GM19463 (cell line): ENCODE measurements around the gene TMEM217.
A peak's percentile ranks its signal among the peaks of the same experiment; 100 is the strongest.

Source experiments
- ATAC-seq: cut with Tn5 transposase; IDR thresholded peaks from one replicate; pipeline ENCODE4 v1.9.1; 2021; ENCODE audit warnings: mild to moderate bottlenecking, moderate library complexity; ENCODE audit not compliant: unreplicated experiment

The TMEM217 gene

DNA sequence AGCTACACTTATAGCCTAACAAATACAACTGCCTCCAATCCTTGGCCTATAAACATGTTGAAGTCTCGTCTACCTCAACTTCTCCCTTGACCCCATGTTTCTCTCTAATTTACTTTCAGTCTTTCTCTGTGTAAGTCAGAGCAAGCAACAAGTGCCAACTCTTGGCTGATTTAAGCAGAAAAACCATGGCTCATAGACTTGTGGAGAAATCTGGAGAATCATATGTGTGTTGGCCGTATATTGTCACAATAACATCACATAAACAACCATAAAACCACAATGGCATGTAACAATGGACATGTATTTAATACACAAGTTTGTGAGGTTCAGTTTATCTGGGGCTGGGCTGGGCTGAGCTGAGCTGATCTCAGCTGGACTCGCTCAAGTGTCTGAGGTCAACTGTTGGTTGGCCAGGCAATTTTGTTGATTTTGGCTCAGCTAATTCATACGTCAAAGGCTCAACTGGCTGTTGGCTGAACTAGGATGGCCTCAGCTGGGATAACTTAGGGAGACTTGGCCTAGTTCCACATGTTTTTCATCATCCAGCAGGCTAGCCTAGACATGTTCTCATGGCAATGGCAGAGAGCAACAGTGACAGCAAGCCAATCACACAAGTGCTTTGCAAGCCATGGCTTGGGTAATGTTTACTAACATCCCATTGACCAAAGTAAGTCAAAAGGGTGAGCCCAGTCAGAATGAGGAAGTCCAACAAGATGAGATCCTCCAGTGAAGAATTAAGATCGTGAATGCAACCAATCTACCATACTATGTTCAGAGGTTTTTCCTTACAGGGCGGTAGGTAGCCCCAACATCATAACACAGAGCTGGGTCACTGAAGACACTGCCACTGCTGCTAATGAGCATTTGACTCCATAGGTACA is 13.3 kb downstream of the TMEM217 start:
- ATAC-seq: no peak

DNA sequence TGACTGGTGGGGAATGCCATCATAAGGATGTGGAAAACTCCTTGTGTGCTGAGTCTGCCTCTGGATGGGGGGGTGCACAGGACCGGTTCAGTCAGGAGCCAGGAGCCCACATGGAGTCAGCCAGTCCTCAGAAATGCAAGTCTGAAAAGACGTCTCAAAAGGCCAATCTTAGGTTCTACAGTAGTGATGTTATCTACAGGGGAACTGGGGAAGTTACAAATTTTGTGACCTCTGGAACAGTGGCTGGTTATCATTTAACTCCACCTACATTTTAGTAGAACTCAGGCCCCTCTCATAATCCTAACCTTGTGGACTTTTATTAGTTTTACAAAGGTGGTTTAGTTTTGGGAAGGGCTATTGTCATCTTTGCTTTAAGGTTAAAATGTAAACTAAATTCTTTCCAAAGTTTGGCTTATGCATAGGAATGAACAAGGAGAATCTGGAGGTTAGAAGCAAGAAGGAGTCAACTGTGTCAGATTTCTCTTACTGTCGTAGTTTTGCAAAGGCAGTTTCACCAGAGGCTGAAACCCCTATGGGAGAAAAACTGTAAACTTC is 14.1 kb downstream of the TMEM217 start:
- no peak for ATAC-seq

DNA sequence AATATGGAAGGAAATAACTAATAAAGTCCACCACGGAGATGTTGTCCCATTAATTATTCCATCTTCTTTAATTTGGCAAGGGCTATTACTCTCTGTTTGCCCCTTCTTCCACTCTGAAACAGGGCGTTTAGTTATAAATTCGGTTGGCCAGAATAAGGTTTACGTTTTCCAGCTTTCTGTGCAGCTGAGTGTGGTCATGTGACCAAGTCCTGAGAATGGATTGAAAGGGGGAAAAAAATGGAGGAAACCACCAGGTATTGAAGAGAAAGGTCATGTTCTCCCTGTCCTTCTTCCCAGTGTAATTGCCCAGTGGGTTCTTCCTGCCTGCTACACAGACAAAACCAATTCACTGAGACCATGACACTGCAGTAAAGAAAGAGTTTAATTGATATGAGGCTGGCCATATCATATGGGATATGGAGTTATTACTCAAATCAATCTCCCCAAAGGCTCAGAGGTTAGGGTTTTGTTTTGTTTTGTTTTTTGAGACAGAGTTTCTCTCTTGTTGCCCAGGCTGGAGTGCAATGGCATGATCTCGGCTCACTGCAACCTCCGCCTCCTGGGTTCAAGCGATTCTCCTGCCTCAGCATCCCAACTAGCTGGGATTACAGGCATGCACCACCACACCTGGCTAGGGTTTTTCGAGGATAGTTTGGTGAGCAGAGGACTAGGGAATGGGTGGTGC is 14.7 kb downstream of the TMEM217 start:
- no peak for ATAC-seq

DNA sequence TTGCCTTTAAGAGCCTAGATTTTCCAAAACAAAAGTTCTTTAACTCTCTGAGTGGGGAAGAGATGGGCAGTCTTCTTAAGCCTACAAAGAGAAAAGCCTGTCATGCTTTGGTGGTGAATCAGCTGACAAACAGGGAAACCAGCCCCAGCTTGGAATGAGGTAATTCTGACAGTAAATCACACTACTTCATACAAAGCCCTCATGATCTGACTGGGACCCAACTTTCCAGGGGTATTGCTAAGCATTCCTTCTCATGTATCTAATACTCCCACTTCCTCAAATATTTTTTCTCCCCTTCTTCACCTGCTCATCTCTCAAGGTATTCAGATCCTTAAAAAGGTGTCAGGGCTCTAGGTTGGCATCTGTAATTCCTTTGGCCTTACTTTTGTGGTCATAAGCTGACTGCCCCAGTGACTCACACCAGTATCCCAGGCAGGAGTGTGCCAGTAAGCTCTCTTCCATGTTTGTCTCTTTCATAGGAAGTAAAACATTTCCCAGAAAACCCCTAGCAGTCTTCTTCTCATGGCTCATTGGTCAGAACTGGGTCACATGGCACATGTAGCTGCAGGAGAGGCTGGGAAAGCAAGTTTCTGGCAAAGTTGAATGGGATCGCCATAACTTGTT is 15.4 kb downstream of the TMEM217 start:
- ATAC-seq: no peak

DNA sequence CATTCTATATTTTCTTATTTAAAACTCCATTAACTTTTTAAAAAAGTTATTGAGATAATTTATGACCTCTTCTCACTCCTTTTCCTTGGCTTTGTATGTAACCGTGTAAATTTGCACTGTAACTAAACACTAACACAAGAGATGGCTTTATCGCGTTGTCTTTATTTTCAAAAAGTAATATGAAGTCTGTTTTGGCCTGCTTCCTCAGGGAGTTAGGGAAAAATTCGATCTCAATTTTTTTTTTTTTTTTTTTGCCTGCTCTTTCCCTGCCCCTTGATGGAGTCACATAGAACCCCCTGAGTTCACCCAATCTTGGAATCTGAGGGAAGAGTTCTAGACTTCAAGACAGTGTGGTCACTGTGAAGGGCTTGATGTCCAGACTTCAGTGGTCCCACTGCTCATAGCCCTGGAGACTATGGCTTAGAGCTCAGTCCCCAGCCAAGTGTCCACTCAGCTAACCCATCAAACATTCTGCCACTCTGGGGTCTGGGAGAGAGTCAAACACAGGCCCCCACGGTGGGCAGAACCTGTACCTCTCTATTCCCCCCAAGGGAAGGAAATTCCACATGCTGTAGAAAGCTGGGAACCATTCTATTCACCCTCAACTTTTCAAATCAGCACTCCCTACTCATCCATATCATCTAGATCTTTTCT is 16.0 kb downstream of the TMEM217 start:
- no peak for ATAC-seq

DNA sequence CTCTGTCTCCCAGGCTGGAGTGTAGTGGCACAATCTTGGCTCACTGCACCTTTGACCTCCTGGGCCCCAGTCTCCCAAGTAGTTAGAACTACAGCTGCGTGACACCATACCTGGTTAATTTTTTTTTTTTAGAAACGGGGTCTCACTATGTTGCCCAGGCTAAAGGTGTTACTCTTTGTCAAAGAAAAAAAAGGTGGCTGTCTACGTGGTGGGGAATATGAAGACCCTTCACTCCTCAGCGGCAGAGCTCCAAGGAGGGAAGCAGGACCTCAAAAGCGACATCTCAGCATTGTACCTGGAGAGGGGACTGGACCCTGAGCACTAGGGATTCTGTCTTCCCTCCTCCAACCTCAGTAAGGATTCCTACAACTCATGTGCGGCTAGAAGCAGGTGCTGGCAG is 16.8 kb downstream of the TMEM217 start:
- no peak for ATAC-seq

DNA sequence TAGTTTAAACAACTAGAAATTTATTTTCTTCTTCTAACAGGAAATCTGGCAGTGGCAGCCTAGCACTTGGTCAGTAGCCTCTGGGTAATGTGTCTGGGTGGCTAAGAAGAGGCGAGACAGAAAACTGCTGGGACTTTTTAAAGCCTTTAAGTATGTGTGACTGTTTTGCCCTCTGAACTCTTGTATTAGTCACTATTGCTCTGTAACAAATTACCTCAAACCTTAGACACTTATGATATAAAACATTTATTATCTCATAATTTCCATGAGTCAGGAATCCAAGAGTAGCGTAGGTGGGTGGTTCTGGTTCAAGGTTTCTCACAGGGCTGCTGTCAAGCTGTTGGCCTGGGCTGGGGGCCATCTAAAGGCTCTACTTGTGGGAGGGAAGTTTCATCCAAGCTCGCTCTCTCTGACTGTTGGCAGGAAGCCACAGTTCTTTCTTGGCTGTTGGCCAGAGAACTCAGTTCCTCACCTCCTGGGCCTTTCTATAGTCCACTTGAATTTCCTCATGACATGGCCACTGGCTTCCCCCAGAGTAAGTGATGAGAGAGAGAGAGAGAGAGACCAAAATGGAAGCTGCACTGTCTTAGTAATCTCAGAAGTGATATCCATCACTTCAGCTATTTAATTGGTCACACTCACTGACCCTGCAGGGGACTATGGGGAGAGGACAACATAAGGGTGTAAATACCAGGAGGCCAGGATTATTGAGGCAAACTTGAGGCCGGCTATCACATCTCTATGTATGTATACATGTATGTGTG is 17.8 kb downstream of the TMEM217 start:
- peak; percentile 69 for ATAC-seq

DNA sequence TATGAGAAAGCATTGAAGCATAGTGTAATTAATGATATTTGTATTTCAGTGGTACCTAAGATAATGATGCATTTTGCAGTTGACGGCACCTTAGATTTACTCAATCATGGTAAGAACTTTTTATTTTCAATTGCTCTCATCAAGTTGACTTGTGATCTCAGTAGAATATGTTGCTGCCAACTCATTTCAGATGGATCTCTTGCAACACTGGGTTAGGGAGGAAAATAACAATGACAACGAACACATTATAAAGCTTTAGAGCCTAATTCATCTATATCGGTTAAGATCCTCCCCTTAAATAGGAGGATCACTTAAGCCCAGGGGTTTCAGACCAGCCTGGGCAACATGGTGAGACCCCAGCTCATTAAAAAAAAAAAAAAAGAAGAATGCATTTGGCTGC is 18.4 kb downstream of the TMEM217 start:
- no peak for ATAC-seq

DNA sequence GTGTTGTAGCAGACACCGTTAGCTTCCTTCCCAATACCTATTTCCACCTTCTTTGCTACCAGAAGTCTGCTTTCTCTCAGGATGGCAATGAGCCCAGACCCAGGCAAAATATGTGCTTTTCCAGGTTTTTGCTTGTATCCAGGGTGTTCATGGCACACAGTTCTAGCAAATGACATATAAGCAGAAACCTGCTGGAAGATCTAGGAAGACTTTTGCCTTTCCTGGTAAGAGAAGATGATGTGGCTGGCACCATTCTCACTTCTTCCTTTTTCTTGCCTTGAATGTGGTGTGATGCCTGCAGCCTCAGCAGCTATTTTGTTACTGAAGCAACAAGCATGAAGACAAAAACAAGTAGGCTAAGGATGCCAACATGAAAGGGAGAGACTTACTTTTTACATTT is 19.6 kb downstream of the TMEM217 start:
- ATAC-seq: no peak

DNA sequence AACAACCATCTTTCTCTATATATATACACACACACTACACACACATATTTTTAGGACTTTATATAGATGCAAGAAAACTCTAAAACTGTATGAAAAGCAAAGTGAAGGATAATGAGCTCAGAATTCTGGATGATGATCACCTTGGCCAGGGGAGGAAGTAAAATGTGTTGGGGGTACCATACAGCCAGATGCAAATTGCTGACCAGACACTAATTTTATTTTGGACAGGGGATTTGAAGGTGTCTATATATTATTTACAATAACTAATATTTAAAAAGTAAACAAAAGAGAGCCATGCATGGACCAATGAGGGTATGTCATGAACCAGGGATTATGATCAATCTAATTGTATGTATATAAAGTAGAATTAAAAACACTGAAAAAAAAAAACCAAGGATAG is 20.2 kb downstream of the TMEM217 start:
- no peak for ATAC-seq

DNA sequence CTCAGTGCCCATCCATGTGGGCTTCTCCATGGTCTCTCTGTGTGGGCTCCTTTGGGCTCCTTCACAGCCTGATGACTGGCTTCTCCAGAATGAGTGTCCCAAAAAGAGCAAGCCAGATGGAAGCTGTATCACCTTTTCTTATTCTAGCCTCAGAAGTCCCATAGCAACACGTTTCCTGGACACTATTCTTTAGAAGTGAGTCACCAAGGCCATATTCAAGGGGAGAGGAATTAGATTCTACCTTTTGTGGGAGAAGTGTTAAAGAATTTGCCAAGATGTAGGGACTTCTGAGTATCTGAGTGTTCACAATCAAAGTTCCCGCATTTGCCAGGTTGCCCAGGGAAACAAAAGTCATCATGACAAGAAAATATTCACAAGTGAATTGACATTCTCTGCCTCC is 21.0 kb downstream of the TMEM217 start:
- no peak for ATAC-seq

DNA sequence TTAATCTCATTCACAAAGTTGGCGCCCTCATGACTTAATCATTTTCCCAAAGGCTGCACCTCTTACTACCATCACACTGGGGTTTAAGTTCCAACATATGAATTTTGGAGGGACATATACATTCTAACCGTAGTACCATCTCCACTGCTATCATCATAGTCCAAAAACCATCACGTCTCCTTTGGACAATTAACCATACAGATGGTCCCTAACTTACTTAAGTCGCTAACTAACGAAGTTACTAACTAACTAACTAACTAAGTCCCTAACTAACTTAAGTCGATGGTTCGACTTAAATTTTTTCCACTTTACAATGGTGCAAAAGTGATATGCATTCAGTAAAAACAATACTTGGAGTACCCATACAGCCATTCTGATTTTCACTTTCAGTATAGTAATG is 24.4 kb downstream of the TMEM217 start:
- no peak for ATAC-seq

DNA sequence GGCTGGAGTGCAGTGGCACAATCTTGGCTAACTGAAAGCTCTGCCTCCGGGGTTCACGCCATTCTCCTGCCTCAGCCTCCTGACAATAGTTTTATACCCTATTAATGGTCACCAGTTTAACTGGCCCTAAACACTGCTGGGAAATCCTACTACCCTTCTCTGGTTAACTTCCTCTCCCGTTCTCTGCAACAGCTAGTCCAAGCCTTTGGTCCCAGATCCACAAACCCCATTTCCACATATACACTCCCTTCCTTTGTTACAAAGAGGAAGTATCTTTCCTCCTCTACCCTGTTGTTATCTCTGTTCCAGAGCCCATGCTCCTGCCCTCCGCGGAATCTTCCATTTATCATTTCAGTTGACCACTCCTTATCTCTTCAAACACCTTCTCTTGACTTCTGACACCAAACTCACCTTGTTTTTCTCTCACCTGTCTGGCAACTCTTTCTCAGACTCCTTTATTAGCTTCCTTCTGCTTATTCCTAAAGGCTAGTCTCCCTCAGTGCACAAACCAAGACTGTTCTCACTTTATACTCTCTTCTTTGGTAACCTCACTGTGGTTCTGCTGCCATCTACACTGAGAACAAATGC is 25.4 kb downstream of the TMEM217 start:
- ATAC-seq: no peak

DNA sequence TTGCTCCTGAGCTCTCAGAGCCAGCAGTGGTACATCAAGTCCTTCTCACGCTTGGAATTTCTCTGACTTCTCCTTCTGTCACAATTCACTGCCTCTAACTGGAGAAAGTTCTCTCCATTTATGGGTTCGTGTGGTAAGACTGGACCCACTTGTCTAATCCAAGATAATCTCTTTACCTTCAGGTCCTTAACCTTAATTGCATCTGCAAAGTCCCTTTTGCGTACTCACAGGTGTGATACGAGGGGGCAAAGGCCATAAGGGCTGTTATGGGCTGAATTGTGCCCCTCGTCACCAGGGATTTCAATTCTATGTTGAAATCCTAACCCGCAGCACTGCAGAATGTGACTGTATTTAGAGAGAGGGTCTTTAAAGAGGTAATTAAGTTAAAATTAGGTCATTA is 27.8 kb downstream of the TMEM217 start:
- no peak for ATAC-seq

DNA sequence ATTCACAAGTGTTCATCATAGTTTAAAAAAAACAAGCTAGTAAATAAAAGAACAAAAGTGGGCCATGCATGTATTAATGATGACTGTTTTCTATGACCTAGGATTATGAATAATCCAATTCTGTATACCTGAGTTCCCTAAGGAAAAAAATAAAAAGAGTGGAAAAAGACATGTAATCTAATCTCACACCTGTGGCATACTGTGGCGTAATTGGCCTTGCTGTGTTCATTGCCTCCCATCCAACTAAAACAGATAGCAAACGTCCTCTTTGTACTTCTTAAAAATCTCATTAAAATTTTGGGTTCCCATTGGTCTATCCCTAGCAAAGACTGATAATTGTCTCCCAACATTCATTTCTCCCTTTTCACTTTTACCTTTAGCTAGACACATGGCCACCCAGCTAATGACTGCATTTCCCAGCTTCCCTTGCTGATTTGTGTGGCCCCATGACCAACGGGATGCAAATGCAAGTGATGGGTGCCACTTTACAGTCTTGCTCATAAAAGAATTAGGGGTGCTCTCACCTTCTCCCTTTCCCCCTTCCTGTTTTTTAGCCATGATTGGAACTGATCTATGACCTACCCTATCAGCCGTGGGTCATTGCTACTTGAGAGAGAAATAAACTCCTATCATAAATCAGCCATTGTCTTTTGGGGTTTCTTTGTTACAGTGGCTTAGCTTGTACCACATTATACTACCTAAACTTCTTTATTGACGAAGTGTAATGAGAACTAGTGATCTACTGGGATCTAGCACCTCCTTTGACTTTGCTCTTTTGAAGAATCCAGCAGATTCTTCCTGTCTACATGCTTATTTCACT is 32.4 kb downstream of the TMEM217 start:
- ATAC-seq: no peak

DNA sequence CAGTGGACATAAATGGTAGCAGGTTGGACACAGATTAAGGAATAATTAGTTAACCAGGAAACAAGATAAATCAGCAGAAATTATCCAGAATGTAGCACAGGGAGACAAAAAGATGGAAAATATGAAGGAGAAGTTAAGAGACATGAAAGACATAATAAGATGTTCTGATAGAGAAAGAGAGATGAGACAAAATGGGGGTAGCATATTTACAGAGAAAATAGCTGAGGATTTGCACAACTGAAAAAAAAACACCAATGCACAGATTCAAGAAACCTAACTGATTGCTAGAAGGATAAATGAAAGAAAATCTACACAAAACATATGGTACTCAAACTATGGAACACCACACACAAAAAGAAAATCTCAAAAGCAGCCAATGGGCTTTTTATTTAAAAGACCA is 35.0 kb downstream of the TMEM217 start:
- no peak for ATAC-seq

DNA sequence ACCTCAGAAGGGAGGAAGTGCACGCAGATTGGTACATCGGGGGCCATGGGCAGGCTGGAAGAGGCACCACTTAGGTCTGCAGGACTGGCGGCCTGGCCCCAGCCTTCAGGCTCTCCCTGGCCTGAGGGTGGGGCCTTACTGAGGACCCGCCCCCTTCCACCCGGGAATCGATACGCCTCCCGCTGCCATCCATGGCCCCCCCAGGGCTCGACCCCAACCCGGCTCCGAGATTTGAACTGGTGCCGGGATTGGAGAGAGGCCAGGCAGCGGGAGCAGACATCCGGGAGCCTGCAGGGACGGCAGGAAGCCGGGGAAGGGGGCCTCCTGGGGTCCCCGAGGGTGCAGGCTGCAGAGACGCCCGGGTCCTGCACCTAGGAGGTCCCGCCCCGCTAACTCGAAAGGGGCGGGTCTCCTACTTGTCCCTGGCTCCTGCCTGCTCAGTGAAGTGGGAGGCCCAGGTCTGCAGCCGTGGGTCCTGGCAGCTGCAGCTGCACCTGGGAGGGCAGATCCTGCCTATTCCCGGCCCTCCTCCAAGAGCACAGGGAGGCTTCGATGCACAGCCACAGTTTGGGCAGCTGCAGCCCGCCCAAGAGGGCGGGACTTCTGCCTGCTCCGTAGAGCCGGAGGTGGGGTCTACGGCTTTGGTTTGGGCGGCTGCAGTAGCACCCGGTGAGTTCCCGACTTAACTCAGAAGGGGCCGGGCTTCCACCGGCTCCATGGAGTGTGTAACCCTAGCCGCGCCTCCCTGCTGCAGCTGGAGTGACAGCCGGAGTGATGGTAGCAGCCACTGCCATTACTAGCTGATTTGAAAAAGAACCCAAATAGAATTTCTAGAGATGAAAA is 35.6 kb downstream of the TMEM217 start:
- ATAC-seq: peak; percentile 95

DNA sequence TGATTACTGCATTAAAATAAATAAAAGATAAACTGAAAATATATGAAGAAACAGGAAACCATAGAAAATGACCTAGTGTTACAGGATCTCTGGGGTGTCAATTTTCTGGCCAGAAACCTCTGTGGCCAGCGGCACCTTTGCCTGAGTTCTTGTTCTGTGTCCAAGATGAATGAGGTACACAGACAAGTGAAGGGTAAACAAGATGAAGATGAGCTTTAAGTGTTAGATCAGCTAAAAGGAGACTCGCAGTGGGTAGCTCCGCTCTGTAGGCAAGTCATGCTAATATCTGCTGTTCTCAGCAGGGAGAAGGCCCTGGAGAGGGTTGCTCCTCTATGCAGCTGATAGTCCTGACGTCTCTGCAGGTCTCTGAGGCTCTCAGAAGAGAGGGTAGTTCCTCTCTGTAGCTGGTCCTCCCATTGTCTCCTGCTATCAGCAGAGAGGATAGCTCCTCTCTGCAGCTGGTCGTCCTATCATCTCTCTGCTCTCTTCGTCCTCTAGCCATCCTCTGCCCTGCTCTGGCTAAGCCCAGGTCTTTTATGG is 36.3 kb downstream of the TMEM217 start:
- no peak for ATAC-seq
